ENCODE measurements around the gene CEPT1.

- TF ChIP-seq CTCF (conservative IDR thresholded peaks at IDR 0.05) (no peak), ZFX (IDR thresholded peaks at IDR 0.05) (no peak)
These were observed 81.2 kb downstream of the CEPT1 start for GRCh38 chr1:111221276-111221632.
